ENCODE data around the gene FARS2.
"Not testable (repeated sequence)": the region's sequence is repeated elsewhere in the genome, so short reads cannot be mapped to it uniquely, and the experiment has no call there.

Gene FARS2

DNA sequence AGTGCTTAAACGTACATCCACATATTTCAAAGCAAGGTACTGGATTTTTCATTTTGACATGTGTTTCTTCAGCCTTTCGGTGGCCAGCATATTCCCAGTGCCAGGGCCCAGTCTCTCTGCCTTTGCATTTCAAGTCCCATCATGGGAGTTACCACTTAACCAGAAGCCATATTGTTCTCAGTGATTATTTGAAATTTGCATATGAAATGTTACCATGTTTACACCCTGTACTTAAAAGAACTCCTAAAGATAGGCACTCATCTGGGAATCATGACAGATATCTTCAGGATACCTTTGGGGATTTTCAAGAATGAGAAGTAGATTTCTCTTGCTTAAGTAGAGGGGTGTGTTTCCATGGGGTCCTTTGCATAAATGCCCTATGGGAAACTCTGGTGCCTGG, 377.9 kb downstream of the FARS2 start:
- FAIRE-seq = no peak

DNA sequence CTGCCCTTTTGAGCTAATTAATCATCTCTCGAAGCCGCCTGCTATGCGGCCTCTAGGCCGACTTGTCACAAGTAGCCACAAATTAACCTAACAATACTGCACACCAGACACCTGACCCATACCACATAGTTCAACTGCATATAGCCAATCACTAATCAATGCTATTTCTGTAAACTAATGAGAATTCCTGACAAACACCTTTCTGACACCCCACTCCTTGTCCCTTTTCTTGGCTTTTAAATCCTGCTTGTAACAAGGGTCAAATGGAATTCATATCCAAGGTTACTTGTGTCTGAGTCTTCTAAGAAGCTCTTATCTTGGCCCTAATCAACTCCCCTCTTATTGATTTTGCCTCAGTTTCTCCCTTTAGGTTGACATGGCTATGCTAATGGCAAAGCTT, 379.3 kb downstream of the FARS2 start:
- FAIRE-seq = no peak

GRCh38 chr6:5644523-5645185, 383.3 kb downstream of the FARS2 start:
- no peak for FAIRE-seq

GRCh38 chr6:5645328-5646290, 384.3 kb downstream of the FARS2 start:
- FAIRE-seq = no peak

DNA sequence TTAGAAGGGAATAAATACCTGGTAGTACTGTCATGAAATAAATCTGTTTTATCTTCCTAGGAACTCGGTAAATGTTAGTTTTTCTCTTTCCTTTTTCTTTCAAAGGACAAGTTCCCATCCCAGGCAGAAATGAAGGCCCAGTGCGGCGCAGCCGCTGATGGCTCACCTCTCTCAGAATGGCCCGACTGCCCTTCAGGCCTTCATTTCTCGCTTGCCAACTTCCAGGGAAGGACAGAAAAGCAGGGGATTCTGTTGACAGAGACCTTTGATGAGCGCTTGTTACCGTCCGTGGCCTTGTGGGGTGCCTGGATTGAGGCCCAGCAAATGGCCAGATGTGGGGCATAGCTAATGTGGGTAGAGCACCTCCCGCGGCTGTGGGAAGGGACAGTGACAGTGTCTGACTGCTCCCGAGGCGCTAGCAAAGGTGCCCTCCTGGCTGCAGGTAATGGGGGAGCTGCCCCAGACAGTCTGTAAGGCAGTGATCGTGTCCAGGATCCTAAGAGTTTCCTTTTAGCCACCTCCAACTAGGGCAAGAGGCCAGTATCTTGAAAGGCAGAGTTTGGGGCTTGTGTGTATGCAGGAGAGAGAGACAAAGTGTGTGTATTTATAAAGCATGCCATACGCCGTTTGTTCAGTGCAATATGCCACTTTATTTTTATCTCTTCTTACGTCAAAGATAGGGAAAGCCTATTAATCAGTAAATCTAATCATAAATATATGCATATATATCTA, 391.3 kb downstream of the FARS2 start:
- no peak for FAIRE-seq

- no peak for FAIRE-seq
Observed at GRCh38 chr6:5653801-5654200, 392.5 kb downstream of the FARS2 start.

DNA sequence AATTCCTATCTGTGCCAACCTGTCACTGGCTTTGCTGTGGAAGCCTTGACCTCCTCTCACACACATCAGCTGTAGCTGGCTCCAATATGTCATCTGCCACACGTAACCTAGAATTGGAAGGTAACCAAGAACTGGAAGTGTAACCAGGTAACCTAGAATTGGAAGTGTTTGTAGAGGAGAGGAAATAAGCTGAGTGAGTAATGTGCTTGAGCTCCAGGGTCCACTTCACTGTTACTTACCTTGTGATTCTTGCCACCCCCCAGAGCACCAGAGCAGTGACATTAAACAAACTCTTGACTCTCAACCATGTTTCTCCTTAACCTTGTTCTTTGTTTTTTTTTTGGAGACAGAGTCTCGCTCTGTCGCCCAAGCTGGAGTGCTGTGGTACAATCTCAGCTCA, 394.9 kb downstream of the FARS2 start:
- FAIRE-seq = no peak

DNA sequence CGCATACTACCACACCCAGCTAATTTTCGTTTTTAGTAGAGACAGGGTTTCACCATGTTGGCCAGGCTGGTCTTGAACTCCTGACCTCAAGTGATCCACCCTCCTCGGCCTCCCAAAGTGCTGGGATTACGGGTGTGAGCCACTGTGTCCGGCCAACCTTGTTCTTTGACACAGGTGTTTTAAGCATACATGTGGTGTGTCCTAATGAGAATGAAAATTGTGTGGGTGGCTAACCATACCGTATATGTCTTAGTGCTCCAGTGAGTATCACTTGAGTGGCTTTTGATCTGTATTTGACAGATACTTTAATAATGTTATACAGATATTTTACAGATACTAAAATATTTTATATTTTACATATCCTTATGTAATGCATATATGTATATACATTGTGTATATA, 395.4 kb downstream of the FARS2 start:
- FAIRE-seq = not testable (repeated sequence)

GRCh38 chr6:5657684-5658430, 396.5 kb downstream of the FARS2 start:
- no peak for FAIRE-seq

- no peak for FAIRE-seq
Observed at GRCh38 chr6:5659467-5659866, 398.2 kb downstream of the FARS2 start.

- no peak for FAIRE-seq
Observed at GRCh38 chr6:5660772-5661171, 399.5 kb downstream of the FARS2 start.

DNA sequence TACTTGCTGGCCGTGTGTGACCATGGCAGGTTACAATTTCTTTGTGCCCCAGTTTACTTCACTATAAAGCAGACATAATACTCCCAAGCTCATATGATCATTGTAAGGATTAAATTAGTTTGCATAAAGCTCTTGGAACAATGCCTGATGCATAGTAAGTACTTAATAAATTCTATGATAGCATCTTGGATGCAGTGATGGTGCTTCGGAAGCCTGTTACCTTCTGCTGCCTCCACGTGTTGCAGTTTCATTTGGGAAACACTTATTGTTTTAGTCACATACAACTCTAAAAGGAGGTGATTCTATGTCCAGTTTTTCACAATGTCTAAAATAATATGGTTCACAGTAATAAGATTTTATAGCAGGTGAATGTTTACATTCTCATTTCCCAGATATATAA, 401.5 kb downstream of the FARS2 start:
- FAIRE-seq = no peak

DNA sequence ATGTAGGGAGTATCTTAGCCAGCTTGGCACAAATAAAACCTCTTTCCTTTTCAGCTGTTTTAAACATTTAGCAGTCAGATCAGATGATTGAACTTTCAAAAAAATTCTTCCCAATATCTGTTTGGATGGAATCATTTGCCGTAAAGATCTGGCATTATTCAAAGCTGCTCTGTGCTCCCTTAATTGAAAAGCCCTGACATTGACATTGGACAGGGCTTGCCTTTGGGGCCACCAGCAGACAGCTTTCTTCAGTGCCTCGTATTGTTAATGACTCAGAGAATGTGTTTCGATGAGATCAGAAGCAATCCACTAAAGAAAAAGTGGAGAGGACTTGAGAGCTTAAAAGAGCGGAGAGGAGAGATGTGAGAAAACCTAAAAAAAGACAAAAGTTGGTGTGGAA, 401.9 kb downstream of the FARS2 start:
- FAIRE-seq = no peak

DNA sequence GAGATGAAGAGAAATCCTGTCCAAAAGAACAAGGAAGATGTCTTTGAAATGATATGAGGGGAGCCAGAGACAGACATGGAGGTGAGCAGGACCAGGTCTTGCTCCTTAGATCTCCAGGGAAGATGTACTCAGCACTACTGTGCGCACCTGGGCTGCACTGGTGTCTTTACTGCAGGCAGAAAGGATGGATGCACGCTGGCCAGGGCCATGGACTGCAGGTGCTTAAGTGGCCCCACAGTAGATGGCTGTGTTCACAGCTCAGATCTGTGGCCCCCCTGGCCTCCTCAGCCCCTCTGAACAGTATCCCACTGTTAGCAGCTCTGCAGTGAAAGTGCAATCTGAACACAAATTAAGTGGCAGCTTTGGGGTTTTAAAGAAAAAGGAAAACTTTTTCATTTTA, 402.4 kb downstream of the FARS2 start:
- no peak for FAIRE-seq

DNA sequence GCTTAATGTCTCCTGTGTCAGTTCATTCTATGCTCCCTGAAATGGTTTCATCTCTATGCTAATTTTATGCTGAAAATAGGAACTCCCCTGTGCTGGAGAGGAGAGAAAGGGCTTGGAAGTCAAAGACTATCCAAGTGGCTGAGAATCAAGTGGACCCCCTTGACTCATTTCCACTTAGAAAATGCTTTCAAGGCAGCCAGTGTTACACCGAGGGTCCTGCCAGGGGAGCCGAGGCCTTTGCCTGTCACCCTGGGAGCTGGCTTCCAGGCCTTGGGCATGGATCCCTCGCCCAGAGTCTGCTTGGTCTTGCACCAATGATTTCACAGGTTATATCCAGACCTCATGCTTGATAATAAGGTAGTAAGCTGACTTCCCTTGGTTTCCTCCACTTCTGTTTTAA, 402.8 kb downstream of the FARS2 start:
- no peak for FAIRE-seq

DNA sequence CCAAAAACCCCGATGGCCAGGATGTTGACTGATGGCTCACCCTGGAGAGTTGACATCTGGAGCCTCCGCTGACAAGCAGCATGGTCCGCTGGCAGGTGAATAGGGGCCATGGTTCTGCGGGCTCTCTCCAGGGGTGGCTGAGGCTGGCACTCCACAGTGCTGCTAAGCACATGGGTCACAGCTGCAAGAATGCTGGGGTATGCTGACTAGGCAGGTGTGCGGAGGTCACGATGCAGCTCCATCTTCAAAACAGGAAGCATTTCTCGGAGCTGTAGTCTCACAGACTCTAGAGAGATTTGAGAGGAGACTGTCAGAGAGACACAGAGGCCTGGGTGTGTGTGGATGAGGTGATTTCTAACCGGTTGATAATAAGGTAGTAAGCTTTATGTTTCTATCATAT, 403.9 kb downstream of the FARS2 start:
- FAIRE-seq = no peak

- FAIRE-seq = no peak
Observed at GRCh38 chr6:5665667-5666066, 404.4 kb downstream of the FARS2 start.

DNA sequence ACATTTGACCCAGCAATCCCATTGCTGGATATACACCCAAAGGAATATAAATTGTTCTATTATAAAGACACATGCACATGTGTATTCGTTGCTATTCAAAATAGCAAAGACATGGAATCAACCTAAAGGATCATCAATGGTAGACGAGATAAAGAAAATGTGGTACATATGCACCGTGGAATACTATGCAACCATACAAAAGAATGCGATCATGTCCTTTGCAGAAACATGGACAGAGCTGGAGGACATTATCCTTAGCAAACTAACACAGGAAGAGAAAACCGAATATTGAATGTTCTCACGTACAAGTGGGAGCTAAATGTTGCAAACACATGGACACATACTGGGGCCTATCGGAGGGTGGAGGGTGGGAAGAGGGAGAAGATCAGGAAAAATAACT, 405.4 kb downstream of the FARS2 start:
- FAIRE-seq = no peak

DNA sequence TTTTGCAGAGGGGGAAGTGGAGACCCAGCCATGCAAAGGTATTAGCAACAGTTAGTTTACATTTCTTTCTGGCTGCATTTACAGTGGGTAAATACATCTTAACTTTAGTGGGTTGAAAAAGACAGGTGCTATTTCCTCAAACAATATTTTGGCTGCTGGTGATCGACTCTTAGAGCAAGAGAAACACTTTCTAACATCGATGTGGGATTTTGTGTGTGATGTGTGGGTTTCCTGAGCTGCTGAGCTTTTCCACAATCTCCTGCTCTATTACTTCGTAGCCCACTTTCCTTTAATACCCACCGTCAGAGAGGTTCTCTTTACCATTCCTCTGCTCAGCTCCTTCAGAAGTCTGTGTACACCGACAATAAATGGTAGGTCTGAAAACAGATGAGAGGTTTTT, 406.4 kb downstream of the FARS2 start:
- FAIRE-seq = no peak

DNA sequence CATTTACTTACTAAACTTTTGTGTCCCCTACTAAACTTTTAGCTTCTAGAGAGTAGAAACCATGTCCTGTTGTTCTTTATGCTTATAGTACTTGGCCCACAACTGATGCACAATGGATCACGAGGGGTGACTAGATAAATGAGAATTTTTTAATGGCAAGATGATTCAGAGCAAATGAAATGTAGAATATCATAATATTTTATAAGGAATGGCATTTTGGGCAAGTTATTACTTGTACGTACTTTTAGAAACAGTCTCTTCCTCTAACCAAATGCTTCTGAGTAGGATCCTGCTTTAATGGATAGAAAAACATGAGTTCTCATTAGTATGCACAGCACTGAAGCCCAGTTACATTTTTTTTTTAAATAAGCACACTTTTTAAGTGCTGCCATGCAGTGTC, 409.1 kb downstream of the FARS2 start:
- no peak for FAIRE-seq

DNA sequence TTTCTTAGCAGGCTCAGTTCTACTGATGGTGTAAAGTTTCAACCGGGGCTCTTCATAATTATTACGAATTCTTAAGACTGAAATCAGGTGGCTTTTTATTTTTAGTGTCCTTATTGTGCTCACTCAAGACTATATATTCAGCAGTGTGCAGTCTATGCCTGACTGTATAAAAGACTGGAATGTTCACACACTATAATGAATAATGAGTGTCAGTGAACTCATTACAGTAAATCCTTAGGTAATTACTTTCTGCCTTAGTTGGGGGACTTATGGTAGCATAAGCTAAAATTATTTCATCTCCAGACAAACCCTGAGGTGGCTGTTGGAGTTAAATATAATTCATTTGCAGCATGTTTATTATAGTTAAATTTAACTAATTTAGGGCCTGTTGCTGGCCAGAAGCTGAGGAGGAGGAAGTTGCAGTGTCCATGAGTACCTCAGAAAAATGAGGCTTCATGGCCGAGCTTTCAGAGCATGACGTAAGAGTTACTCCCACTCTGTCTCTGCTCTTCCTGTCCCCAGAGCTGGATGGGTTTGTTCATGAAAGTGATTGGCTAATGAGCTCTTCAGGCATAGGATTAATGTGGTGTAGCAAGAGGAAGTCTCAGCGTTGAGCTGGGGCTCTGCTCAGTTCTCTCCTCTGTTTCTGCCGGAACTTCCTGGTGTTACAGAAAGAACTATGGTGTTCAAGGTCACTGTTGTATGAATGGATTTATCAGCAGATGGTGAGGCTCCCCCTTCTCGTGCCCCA, 409.7 kb downstream of the FARS2 start:
- no peak for FAIRE-seq

All from colon (tissue), 2 donors.